BLaER1 (cell line): ENCODE measurements around the gene ZNF503.

Experiments
- H3K27ac ChIP-seq: shearing (Covaris generic); formaldehyde crosslinking; 2 replicates; pipeline ENCODE4 v1.8.1; 2022
- H3K27me3 ChIP-seq: shearing (Covaris generic); formaldehyde crosslinking; 2 replicates; pipeline ENCODE4 v1.8.1; 2022
- H3K36me3 ChIP-seq: shearing (Covaris generic); formaldehyde crosslinking; 2 replicates; pipeline ENCODE4 v1.8.1; 2022
- H3K4me1 ChIP-seq: shearing (Covaris generic); formaldehyde crosslinking; 2 replicates; pipeline ENCODE4 v1.8.1; 2022
- H3K4me2 ChIP-seq: shearing (Covaris generic); formaldehyde crosslinking; 2 replicates; pipeline ENCODE4 v1.8.1; 2022
- H3K4me3 ChIP-seq: shearing (Covaris generic); formaldehyde crosslinking; 2 replicates; pipeline ENCODE4 v1.8.1; 2022
- H3K9ac ChIP-seq: shearing (Covaris generic); formaldehyde crosslinking; 2 replicates; pipeline ENCODE4 v1.8.1; 2022
- H3K9me3 ChIP-seq: shearing (Covaris generic); formaldehyde crosslinking; 2 replicates; pipeline ENCODE4 v1.8.1; 2022
- H4K20me1 ChIP-seq: shearing (Covaris generic); formaldehyde crosslinking; 2 replicates; pipeline ENCODE4 v1.8.1; 2022
- Cebpa-rat ChIP-seq: shearing (Covaris generic); IDR thresholded peaks from 2 replicates; pipeline ENCODE4 v1.8.1; 2022

The ZNF503 gene

DNA sequence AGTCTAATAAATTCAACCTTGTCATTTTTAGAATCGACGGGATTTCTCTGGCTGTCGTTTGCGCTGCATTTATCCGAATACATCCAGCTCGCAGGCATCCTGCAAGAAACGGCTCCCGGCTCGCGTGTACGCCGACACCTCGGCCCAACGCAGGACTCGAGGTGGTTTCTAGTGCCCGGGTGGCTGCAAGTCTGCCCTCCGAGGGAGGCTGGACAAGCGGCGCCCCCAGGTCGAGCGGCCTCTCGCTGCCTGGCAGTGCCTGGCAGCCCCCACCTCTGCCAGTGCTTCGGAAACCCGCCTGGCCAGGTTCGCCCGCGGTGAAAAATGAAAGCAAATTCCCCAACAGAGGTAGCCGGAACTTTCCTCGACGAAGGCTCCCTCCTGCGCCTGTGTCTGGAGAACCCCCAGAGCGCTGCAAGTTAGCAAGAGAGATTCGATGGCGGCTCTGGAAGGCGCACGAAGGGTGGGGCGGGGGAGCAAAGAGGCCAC, 5.7 kb upstream of the ZNF503 start:
- no peak overlapping the region for H3K4me2 ChIP-seq
- peaks cover 21% of the 10 kb centered on the region for H3K4me1 ChIP-seq

DNA sequence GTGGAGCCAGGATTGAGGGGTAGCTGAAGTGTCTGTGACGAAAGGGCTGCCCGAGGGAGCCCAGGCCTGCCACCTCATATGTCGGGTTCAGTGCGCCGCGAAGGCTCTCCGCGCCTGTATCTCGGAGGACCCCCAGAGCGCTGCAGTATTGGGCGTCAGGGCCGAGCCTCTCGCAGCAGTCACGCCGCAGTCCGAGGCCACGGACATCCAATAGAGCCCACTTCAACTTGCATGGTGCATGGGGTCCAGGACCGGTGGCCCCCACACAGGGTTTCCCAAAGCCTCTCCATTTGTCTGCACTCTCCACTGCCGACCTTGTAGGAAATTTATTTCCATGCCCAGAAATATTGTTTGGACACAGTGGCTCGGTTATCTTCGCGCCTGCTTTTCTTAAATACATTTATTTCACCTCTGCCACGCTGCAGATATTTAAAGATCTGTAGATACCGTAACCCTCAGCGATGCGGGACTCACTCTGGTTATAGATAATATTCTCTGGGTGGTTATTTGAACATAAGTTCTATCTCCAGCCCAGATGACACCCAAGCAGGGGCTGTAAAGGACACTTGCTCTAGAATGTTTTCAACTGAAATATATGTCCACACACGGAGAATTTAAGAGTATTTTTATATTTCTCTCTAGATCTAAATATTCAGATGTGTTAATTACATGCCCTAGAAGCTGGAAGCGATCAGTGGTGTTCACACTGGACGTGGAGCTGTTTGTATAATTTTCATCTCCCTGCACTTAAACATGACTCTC, 5.1 kb upstream of the ZNF503 start:
- Histone ChIP-seq H3K9me3 (peaks cover 49% of the 10 kb centered on the region), H3K4me3 (no peak overlapping the region), H3K9ac (no peak overlapping the region), H3K27me3 (peaks cover 95% of the 10 kb centered on the region), H4K20me1 (peaks cover 42% of the 10 kb centered on the region), H3K4me2 (no peak overlapping the region), H3K27ac (no peak overlapping the region), H3K36me3 (no peaks in the 10 kb centered on the region), H3K4me1 (peaks cover 21% of the 10 kb centered on the region)
- TF ChIP-seq Cebpa-rat, result no peak

More for the DNA sequence above, 5.7 kb upstream of the ZNF503 start:
- Histone ChIP-seq H3K4me3 (no peak overlapping the region), H3K27me3 (peaks cover 89% of the 10 kb centered on the region), H3K36me3 (no peaks in the 10 kb centered on the region), H3K9me3 (peaks cover 49% of the 10 kb centered on the region), H3K27ac (no peak overlapping the region), H3K9ac (no peak overlapping the region), H4K20me1 (peaks cover 42% of the 10 kb centered on the region)
- TF ChIP-seq Cebpa-rat, result no peak

DNA sequence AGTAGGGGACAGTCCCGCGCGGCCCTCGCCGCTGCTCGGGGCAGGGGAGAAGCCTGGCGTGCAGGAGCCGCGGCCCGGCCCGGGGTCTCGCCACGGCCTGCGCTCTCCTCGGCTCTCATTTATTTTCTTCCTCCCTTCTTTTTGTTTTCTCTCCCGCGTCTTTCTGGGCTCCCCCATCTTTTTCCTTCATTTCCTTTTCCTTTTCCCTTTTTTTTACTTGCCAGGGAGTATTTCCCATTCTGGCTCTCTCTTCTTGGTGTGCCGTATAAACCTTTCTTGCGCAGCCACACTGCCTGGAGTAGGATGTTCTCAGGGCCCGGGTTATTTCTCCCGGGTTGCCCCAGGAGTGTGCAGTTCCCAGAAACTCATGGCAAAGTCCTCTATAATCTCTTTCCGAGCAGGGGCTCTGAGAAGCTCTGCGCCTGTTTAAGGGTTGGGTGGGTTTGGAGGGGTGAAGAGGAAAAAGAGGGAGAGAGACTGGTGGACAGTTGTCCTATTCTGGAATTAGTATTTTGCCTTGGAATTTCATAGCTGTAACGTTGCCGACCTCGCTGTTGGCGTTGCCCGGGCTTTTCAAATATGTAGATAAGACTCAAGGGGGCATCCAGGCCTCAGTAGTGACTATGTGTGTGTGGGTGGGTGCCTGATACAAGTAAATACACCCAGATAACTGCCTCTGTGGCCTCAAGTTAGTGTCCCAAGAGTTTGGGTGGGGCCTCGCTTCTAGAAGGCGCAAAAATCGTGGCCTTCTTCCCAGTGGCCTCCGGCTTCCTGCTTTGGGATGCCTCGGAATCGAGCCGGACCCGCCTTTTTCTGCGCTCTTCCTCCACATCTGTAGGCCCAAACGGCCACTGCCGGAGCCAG, 4.3 kb upstream of the ZNF503 start:
- Histone ChIP-seq H3K27ac (no peak overlapping the region), H3K9me3 (peaks cover 49% of the 10 kb centered on the region), H4K20me1 (peaks cover 42% of the 10 kb centered on the region), H3K27me3 (peaks cover 98% of the 10 kb centered on the region), H3K9ac (no peak overlapping the region), H3K4me1 (peaks cover 21% of the 10 kb centered on the region), H3K36me3 (no peaks in the 10 kb centered on the region), H3K4me2 (no peak overlapping the region), H3K4me3 (no peak overlapping the region)
- TF ChIP-seq Cebpa-rat, result no peak

DNA sequence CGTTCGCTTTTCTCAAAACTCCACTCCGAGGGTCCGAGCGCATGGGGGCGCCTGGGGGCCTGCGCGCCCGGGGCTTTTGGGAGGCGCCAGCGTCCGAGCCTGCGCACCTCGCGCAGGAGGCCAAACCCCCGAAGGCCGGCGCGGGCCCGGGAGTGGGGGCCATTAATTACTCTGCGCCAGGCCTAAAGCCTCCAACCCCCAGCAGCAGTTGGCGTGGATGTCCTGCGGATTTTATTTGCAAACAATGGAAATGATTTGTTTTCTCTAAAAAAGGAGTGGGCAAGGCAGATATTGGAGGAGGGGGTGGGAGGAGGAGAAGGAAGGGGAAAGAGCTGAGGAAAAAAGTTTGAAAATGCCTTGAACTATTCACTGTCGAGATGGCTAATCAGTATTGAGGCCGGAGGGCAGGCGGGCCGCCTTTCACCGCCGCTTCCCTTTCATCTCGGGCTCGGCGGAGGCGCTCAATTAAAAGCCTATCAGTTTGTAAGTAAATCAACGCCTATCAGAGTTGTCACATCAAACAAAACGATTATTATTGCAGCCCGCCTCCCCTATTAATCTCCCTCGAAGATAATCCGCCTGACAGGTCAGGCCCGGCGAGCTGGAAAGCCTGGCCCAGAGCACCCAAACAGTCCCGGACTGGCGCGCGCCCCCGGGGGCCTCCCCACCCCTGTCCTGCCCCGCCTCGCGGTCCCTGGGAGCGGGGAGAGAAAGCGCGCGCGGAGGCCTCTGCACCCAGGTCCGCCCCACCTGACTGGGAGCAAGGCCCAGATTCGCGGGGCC, 3.4 kb upstream of the ZNF503 start:
- H3K9me3 ChIP-seq, result peaks cover 49% of the 10 kb centered on the region
- H3K27ac ChIP-seq, result no peak overlapping the region
- H3K4me1 ChIP-seq, result peaks cover 25% of the 10 kb centered on the region
- H3K4me3 ChIP-seq, result 0 out of 2 replicates have a peak overlapping the region, but pooled peaks have one; percentile 87
- no peak for TF ChIP-seq Cebpa-rat
- H3K27me3 ChIP-seq, result peaks cover 98% of the 10 kb centered on the region
- H3K9ac ChIP-seq, result no peak overlapping the region
- no peak overlapping the region for H3K4me2 ChIP-seq
- no peaks in the 10 kb centered on the region for H3K36me3 ChIP-seq
- H4K20me1 ChIP-seq, result peaks cover 42% of the 10 kb centered on the region

DNA sequence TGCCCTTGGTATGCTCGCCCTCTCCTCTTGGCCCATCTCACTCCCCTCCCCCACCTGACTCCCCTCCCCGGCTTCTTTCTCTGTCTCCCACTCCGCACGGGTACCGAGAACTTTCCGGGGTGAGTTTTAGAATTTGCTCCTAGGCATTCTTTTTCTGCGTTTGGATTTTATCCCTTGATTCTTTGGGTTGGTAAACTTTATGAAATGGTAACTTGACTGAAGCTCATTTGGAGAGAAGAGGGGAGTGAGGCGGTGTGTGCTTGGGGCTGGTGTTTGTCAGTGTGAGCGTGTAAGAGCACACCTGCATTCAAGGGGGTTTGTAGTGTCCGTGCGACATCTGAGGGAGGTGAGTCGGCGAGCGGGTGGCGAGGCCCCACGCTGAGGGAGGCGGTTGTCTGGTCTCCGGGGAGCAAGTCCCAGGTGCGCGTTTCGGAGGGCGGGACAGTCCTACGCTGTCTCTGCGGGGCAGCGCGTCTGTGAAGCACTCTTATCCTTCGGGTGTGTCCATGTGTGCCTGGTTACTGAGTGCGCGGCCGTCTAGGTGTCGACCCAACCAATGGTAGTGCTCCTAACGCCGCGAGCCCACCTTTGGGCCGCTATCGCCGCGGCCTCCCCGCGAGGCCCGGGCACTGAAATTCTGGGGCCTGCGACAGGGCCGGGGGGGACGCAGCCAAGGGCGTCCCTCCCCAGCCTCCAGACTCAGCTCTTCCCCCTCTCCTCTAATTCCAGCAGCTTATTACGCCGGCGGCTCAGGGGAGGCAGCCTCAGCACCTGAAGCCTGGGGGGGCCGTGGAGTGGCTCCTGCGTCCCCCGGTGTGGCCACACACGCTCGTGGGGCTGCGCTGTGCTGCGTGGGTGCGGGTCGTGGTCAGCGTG, 2.6 kb upstream of the ZNF503 start:
- no peak for TF ChIP-seq Cebpa-rat
- H3K4me2 ChIP-seq, result peak overlapping the region; percentile 100

DNA sequence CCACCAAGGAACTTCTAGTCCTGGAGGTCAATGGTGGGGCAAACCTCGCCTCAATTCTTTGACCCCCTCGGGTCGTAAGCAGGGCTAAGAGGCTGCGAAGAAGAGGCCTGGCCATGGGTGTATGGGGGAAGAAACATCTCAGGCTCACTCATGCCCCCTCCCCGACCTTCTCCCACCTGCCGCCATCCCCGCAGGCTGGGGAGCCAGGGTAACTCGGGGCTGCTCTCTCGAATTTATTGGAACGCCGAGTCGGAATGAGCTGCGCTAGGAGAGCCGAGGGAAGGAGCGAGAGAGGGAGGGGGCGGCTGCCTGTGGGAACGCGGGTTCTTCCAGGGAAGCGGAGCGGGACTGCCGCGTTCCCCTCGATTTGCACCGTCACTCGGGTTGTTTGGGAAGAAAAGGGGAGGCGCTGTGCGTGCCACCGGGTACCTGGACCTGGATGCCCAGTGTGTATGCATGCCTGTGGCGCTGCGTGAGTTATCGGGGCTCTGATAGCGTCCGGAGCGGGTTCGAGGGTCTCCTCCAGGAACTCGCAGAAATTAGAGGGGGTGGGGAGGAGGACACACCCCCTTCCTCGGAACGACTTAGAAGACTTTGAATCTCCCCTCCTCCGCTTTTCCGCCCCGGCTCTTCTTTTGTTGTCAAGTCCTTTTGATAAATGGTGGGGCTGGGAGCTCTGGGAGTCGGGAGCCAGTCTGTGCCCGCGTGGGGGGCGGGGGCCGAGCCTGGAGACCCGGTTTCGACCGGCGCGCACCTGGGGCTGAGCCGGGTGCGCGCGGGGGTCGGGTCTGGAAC, 1.8 kb upstream of the ZNF503 start:
- Histone ChIP-seq H3K4me1 (peaks cover 32% of the 10 kb centered on the region), H3K9me3 (peaks cover 36% of the 10 kb centered on the region), H3K4me2 (peak overlapping the region; percentile 100), H4K20me1 (peaks cover 55% of the 10 kb centered on the region), H3K9ac (peak overlapping the region; percentile 34; the same call in 1 of the 2 replicates), H3K27ac (no peak overlapping the region), H3K27me3 (peaks cover 87% of the 10 kb centered on the region), H3K4me3 (peak overlapping the region; percentile 87), H3K36me3 (peaks cover 12% of the 10 kb centered on the region)
- TF ChIP-seq Cebpa-rat, result no peak

More for the DNA sequence above, 2.6 kb upstream of the ZNF503 start:
- peak overlapping the region; percentile 87 for H3K4me3 ChIP-seq
- peaks cover 31% of the 10 kb centered on the region for H3K4me1 ChIP-seq
- H3K9me3 ChIP-seq, result peaks cover 44% of the 10 kb centered on the region
- H3K9ac ChIP-seq, result no peak overlapping the region
- peaks cover 4% of the 10 kb centered on the region; the same call in 1 of the 2 replicates for H3K36me3 ChIP-seq
- peaks cover 48% of the 10 kb centered on the region for H4K20me1 ChIP-seq
- no peak overlapping the region for H3K27ac ChIP-seq
- peaks cover 95% of the 10 kb centered on the region for H3K27me3 ChIP-seq

DNA sequence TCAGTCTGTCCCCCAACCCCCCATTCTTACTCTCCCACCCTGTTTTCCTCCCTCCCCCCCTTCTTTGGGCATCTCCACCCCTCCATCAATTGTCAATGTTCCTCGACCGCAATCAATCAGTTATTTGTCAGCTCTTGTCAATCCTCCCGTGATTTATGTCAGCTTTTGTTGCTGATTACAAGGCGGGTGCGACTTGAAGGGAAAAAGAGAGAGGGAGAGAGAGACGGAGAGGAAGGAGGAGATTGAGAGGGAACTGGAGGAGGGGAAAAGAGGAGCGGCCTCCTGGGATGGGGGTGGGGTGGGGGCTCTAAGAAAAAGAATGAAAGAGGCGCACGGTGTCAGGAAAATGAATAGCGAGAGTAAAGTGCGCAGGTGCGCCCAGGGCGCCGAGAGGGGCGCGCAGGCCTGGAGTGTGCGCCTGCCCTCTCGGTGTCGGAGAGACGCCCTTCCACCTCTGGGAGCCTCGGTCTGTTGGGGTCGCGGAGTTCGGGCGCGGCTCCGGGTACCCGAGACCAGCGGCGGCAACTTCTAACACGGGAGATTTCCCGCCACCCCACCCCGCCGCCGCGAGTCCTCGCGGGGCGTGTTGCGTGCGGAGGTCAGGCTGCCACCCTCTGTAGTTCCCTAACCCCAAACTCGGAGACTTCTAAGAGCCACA, 1.1 kb upstream of the ZNF503 start:
- peaks cover 80% of the 10 kb centered on the region for H3K27me3 ChIP-seq
- peak overlapping the region; percentile 100 for H3K4me2 ChIP-seq
- H3K9me3 ChIP-seq, result peaks cover 29% of the 10 kb centered on the region

More for the DNA sequence above, 1.1 kb upstream of the ZNF503 start:
- no peak for TF ChIP-seq Cebpa-rat
- peak overlapping the region; percentile 87 for H3K4me3 ChIP-seq
- peaks cover 12% of the 10 kb centered on the region for H3K36me3 ChIP-seq
- peak overlapping the region; percentile 34; the same call in 1 of the 2 replicates for H3K9ac ChIP-seq
- H3K4me1 ChIP-seq, result peaks cover 32% of the 10 kb centered on the region
- no peak overlapping the region for H3K27ac ChIP-seq
- peaks cover 49% of the 10 kb centered on the region for H4K20me1 ChIP-seq
